ENCODE data around the gene PLCH1.

PLCH1 gene

GRCh38 chr3:155595371-155595770, 149.5 kb downstream of the PLCH1 start:
- no peak for DNase-seq (ENCODE audit: low read depth in 1 of 2, low spot score in 1 of 2)
- Histone ChIP-seq H3K27ac (replicated peaks) (no peak overlapping the region), H3K4me3 (replicated peaks; ENCODE audit: insufficient read depth, low read length) (no peak overlapping the region), H3K27me3 (ENCODE audit: insufficient read depth, poor library complexity, severe bottlenecking) (no peaks in the 10 kb centered on the region)
- TF ChIP-seq REST (IDR thresholded peaks at IDR 0.05; ENCODE audit: insufficient replicate concordance, low read depth) (no peak), SPI1 (IDR thresholded peaks at IDR 0.05; ENCODE audit: borderline replicate concordance, low read depth) (no peak), POLR2AphosphoS5 (IDR thresholded peaks at IDR 0.05; ENCODE audit: low read depth) (no peak), GABPA (IDR thresholded peaks at IDR 0.05; ENCODE audit: low read depth) (no peak), CTCF (IDR thresholded peaks at IDR 0.05; ENCODE audit: insufficient read depth, low read length) (no peak)

GRCh38 chr3:155594526-155595187, 150.2 kb downstream of the PLCH1 start:
- no peaks in the 10 kb centered on the region for H3K27me3 ChIP-seq (ENCODE audit: insufficient read depth, poor library complexity, severe bottlenecking)
- H3K4me3 ChIP-seq (replicated peaks; ENCODE audit: insufficient read depth, low read length) = no peak overlapping the region
- TF ChIP-seq POLR2AphosphoS5 (IDR thresholded peaks at IDR 0.05; ENCODE audit: low read depth) = no peak
- TF ChIP-seq GABPA (IDR thresholded peaks at IDR 0.05; ENCODE audit: low read depth) = no peak
- TF ChIP-seq REST (IDR thresholded peaks at IDR 0.05; ENCODE audit: insufficient replicate concordance, low read depth) = no peak
- no peak for TF ChIP-seq CTCF (IDR thresholded peaks at IDR 0.05; ENCODE audit: insufficient read depth, low read length)
- no peak for TF ChIP-seq SPI1 (IDR thresholded peaks at IDR 0.05; ENCODE audit: borderline replicate concordance, low read depth)
- no peak for DNase-seq (ENCODE audit: low read depth in 1 of 2, low spot score in 1 of 2)
- no peak overlapping the region for H3K27ac ChIP-seq (replicated peaks)

GRCh38 chr3:155587581-155587980, 157.3 kb downstream of the PLCH1 start:
- TF ChIP-seq GABPA (IDR thresholded peaks at IDR 0.05; ENCODE audit: low read depth) (no peak), REST (IDR thresholded peaks at IDR 0.05; ENCODE audit: insufficient replicate concordance, low read depth) (no peak), SPI1 (IDR thresholded peaks at IDR 0.05; ENCODE audit: borderline replicate concordance, low read depth) (no peak), CTCF (IDR thresholded peaks at IDR 0.05; ENCODE audit: insufficient read depth, low read length) (no peak)
- Histone ChIP-seq H3K27me3 (ENCODE audit: insufficient read depth, poor library complexity, severe bottlenecking) (no peaks in the 10 kb centered on the region), H3K4me3 (replicated peaks; ENCODE audit: insufficient read depth, low read length) (no peak overlapping the region), H3K27ac (replicated peaks) (no peak overlapping the region)
- DNase-seq (ENCODE audit: low read depth in 1 of 2, low spot score in 1 of 2) = no peak

All from HL-60 (cell line).